Measurements from ENCODE around the gene MN1.

DNA sequence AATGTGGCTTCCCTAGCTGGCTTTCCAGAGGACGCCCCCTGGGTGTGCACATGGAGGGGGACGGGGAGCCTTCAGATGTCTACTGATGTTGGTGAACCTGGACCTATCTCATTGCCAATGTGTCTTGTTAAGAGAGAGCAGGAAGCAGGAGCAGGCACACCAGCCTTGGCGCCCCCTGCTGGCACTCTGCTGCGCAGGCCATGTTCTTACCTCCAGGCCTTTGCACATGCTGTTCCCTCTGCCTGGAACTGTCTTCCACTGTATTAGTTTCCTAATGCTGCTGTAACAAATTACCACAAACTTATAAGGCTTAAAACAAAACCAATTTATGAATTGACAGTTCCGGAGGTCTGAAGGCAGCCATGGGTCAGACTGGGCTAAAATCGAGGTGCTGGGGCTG is 23.6 kb upstream of the MN1 start:
- TF ChIP-seq, protein P1, sequence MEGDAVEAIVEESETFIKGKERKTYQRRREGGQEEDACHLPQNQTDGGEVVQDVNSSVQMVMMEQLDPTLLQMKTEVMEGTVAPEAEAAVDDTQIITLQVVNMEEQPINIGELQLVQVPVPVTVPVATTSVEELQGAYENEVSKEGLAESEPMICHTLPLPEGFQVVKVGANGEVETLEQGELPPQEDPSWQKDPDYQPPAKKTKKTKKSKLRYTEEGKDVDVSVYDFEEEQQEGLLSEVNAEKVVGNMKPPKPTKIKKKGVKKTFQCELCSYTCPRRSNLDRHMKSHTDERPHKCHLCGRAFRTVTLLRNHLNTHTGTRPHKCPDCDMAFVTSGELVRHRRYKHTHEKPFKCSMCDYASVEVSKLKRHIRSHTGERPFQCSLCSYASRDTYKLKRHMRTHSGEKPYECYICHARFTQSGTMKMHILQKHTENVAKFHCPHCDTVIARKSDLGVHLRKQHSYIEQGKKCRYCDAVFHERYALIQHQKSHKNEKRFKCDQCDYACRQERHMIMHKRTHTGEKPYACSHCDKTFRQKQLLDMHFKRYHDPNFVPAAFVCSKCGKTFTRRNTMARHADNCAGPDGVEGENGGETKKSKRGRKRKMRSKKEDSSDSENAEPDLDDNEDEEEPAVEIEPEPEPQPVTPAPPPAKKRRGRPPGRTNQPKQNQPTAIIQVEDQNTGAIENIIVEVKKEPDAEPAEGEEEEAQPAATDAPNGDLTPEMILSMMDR (IDR thresholded peaks at IDR 0.05) = peak in 1 of 6 experiments; percentile 14
- TF ChIP-seq POLR2A (IDR thresholded peaks at IDR 0.05) = no peak

All from adrenal gland (tissue), 5 donors.